H1 (cell line): ENCODE measurements around the gene BTG3. TPM values are rescaled to one million over a fixed set of nuclear protein-coding genes. Genes with fewer than 3 reads are reported as not detected.

Experiments
- BCL11A ChIP-seq, 2 experiments: IDR thresholded peaks; one replicate each; pipeline ENCODE4 v1.6.1; 2011; ENCODE audit warnings: low read depth in 2 of 2, low read length in 2 of 2, mild to moderate bottlenecking in 2 of 2
- CTBP2 ChIP-seq: IDR thresholded peaks from 2 replicates; pipeline ENCODE4 v1.7.0; 2011; ENCODE audit warnings: borderline replicate concordance, mild to moderate bottlenecking, moderate library complexity, mixed read lengths, low read length; ENCODE audit not compliant: insufficient read depth, insufficient read length
- SIX5 ChIP-seq: IDR thresholded peaks from 2 replicates; pipeline ENCODE4 v1.6.1; 2011; ENCODE audit warnings: mild to moderate bottlenecking, low read depth, low read length
- TCF12 ChIP-seq: IDR thresholded peaks from 2 replicates; pipeline ENCODE4 v1.6.1; 2011; ENCODE audit warnings: low read depth, mild to moderate bottlenecking, low read length
- polyA plus RNA-seq, 7 experiments: library from polyadenylated mRNA; depleted of rRNA in 3 of 7; stranded (reverse) in 5 of 7; unstranded in 2 of 7; fragments of >200 nt in 5 of 7; fragments of 200-250 nt in 2 of 7; gene quantifications; 1 replicate in 5 of 7; 2 replicates in 1 of 7; 4 replicates in 1 of 7; pipeline versions ENCODE4 v1.2.1 to v1.2.3, GENCODE V29; 2011 to 2013; ENCODE audit warnings: missing spikeins in 2 of 7, mixed read lengths in 2 of 7
- total RNA-seq: library from RNA; stranded (reverse); fragmentation: NEBNext Ultra II Directional; extraction: Animal tissue kit (Norgen Biotek cat#: 25700); gene quantifications from 2 replicates; pipeline ENCODE4 v1.2.1, GENCODE V29; 2021

Gene BTG3
- total and polyA plus RNA-seq, 2 of the 8 experiments (the other 6 are each of a cell fraction or from before 2014, with no cell fraction given) = 13.6 to 25.9 TPM

- no peak for TF ChIP-seq BCL11A (IDR thresholded peaks at IDR 0.05; ENCODE audit: low read depth in 2 of 2, low read length in 2 of 2)
- TF ChIP-seq TCF12 = no peak
- no peak for TF ChIP-seq SIX5
- no peak for TF ChIP-seq CTBP2
Measured at GRCh38 chr21:17611414-17612022, 1.2 kb downstream of the BTG3 start (continued).
